Vagina (tissue), 2 donors: ENCODE data around the gene NHLRC1.

Experiments used
- POLR2AphosphoS5 ChIP-seq, 2 donors: sonication (generic); formaldehyde crosslinking; IDR thresholded peaks; one replicate each; pipeline ENCODE4 v1.9.0; 2017; ENCODE audit warnings: antibody characterized with exemption in 2 of 2, mild to moderate bottlenecking in 2 of 2, low read depth in 1 of 2; ENCODE audit not compliant: insufficient read depth in 1 of 2
- TF ChIP-seq, protein P1 (sequence below), 3 experiments: fragments of 450-650 bp in 2 of 3; fragments of 200-600 bp in 1 of 3; sonication (generic) in 1 of 3; IDR thresholded peaks; one replicate each; pipeline ENCODE4 v1.5.1; 2017 to 2019; ENCODE audit warnings: antibody characterized with exemption in 3 of 3, mild to moderate bottlenecking in 2 of 3, moderate library complexity in 2 of 3

DNA sequence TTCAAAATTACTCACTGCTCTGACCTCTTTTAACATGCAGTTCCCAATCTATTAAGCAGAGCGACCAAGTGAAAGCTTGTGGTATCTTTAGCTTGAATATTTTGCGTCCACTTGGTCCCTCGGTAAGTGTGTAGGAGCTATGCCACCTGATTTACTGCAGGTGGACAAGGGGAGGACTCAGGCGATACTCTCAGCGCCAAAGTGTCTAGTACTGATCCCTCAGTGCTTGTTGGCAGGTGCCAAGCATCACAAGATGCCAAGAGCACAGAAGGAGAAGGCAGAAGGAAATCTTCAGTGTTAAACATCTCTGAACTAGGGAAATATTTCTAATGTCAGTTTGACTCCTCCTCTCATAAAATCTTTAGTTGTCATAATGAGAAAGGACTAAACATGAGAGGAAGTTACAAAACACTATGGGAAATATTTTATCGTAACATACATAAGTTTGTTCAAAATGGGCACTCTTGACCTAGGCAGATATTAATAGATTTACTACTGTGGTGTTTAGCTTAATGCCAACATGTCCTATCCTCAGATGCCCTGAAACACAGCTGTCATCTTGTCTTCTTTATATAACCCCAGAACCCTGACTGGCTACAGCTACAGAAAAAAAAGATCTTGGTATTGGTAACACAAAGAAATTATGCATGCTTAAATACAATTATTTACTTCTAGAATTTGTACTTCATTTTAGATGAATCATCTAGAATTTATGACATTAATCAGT, 19.5 kb downstream of the NHLRC1 start:
- TF ChIP-seq, protein P1, sequence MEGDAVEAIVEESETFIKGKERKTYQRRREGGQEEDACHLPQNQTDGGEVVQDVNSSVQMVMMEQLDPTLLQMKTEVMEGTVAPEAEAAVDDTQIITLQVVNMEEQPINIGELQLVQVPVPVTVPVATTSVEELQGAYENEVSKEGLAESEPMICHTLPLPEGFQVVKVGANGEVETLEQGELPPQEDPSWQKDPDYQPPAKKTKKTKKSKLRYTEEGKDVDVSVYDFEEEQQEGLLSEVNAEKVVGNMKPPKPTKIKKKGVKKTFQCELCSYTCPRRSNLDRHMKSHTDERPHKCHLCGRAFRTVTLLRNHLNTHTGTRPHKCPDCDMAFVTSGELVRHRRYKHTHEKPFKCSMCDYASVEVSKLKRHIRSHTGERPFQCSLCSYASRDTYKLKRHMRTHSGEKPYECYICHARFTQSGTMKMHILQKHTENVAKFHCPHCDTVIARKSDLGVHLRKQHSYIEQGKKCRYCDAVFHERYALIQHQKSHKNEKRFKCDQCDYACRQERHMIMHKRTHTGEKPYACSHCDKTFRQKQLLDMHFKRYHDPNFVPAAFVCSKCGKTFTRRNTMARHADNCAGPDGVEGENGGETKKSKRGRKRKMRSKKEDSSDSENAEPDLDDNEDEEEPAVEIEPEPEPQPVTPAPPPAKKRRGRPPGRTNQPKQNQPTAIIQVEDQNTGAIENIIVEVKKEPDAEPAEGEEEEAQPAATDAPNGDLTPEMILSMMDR (IDR thresholded peaks at IDR 0.05) = no peak
- TF ChIP-seq POLR2AphosphoS5 (IDR thresholded peaks at IDR 0.05; ENCODE audit: insufficient read depth in 1 of 2, low read depth in 1 of 2) = no peak
